ENCODE data around the gene CST9. TPM values are rescaled to one million over a fixed set of nuclear protein-coding genes. Genes with fewer than 3 reads are reported as not detected.

CST9 gene
- total and polyA plus RNA-seq, 2 of the 13 experiments (the other 11 are each of a cell fraction or from before 2014, with no cell fraction given), result 0.07 TPM; not detected in 1

- TF ChIP-seq MLXIP (CRISPR knock-in tag; IDR thresholded peaks at IDR 0.05; ENCODE audit: borderline replicate concordance) (no peak), ZNF605 (CRISPR knock-in tag; IDR thresholded peaks at IDR 0.05) (no peak), GTF3A (CRISPR knock-in tag; conservative IDR thresholded peaks at IDR 0.05) (0 out of 2 replicates have a peak, but pooled peaks have one; percentile 22), JUND (CRISPR knock-in tag; IDR thresholded peaks at IDR 0.05) (peak; percentile 42; the same call in 1 of the 2 replicates), ZNF343 (CRISPR knock-in tag; IDR thresholded peaks at IDR 0.05) (no peak), NR2F6 (IDR thresholded peaks at IDR 0.05) (no peak), NR2F6 (CRISPR knock-in tag; IDR thresholded peaks at IDR 0.05) (0 out of 2 replicates have a peak, but pooled peaks have one; percentile 4), ZNF12 (CRISPR knock-in tag; IDR thresholded peaks at IDR 0.05) (peak; percentile 39; the same call in 1 of the 2 replicates), CC2D1A (CRISPR knock-in tag; IDR thresholded peaks at IDR 0.05) (0 out of 2 replicates have a peak, but pooled peaks have one; percentile 19), MAZ (IDR thresholded peaks at IDR 0.05; ENCODE audit: borderline replicate concordance, low read depth, low read length) (no peak), MAZ (CRISPR knock-in tag; IDR thresholded peaks at IDR 0.05; ENCODE audit: low read depth) (0 out of 2 replicates have a peak, but pooled peaks have one; percentile 3), RCOR2 (CRISPR knock-in tag; IDR thresholded peaks at IDR 0.05) (no peak), ZNF879 (CRISPR knock-in tag; IDR thresholded peaks at IDR 0.05) (0 out of 2 replicates have a peak, but pooled peaks have one; percentile 17), RFX1 (IDR thresholded peaks at IDR 0.05) (no peak), GFI1 (CRISPR knock-in tag; IDR thresholded peaks at IDR 0.05; ENCODE audit: borderline replicate concordance) (0 out of 2 replicates have a peak, but pooled peaks have one; percentile 4), ZNF552 (CRISPR knock-in tag; IDR thresholded peaks at IDR 0.05; ENCODE audit: borderline replicate concordance) (0 out of 2 replicates have a peak, but pooled peaks have one; percentile 10), HOXD1 (CRISPR knock-in tag; IDR thresholded peaks at IDR 0.05) (no peak), ZNF232 (CRISPR knock-in tag; IDR thresholded peaks at IDR 0.05; ENCODE audit: borderline replicate concordance) (no peak), KIAA2018 (CRISPR knock-in tag; IDR thresholded peaks at IDR 0.05; ENCODE audit: borderline replicate concordance) (peak; percentile 46; the same call in 1 of the 2 replicates)
- TF ChIP-seq, protein P1, sequence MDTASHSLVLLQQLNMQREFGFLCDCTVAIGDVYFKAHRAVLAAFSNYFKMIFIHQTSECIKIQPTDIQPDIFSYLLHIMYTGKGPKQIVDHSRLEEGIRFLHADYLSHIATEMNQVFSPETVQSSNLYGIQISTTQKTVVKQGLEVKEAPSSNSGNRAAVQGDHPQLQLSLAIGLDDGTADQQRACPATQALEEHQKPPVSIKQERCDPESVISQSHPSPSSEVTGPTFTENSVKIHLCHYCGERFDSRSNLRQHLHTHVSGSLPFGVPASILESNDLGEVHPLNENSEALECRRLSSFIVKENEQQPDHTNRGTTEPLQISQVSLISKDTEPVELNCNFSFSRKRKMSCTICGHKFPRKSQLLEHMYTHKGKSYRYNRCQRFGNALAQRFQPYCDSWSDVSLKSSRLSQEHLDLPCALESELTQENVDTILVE (CRISPR knock-in tag; IDR thresholded peaks at IDR 0.05), result 0 out of 2 replicates have a peak, but pooled peaks have one; percentile 58
These were observed 31.2 kb upstream of the CST9 start (continued) for GRCh38 chr20:23636908-23637281.

All from HepG2 (cell line).